ENCODE measurements around the gene CNFN. TPM values are rescaled to one million over a fixed set of nuclear protein-coding genes. Genes with fewer than 3 reads are reported as not detected.

Gene CNFN
- not detected for total RNA-seq

DNA sequence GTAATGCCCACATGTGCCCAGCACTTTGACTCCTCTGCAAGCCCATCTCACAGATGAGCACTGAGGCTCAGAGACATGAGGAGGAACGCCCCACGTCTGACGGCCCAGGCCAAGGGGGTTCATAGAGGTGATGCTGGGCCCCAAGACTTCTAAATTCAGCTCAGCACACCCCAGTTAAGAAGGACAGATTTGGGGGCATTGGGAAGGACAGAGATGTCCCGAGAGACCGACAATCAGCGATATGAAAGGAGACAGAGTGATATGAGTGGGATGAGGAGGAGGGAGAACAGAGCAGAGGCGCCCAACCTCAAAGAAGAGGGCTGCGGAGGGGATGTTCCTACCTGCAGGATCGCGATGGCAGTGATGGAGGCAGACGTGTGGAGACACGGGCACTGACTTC lies at the start of gene CNFN:
TSS of gene CNFN (minus strand) at position 399 of the 400 bp plus-strand sequence. CDS start 1,260 bp downstream, outside the sequence.

GRCh38 chr19:42427313-42427712 lies 37.2 kb upstream of the CNFN start, which contains the start of gene LIPE:
TSS of gene LIPE (minus strand) at chr19:42427388. CDS start at chr19:42427149, 239 bp downstream.

Small RNAs within 50 kb of the gene (small RNA-seq; reads per million reads assigned to genes)
- gene MIR8077: not detected

Other genes starting within 250 kb of the CNFN start
- gene DEDD2, start 172.6 kb downstream of the CNFN start, total RNA-seq: 22.6 TPM
- 5.3 TPM for gene ZNF526, start 170.0 kb downstream of the CNFN start, total RNA-seq
- 34.6 TPM for gene GSK3A, start 147.7 kb downstream of the CNFN start, total RNA-seq
- 10.4 TPM for gene ERF, start 135.2 kb downstream of the CNFN start, total RNA-seq
- gene CIC, start 121.0 kb downstream of the CNFN start, total RNA-seq: 20.8 TPM
- 3.5 TPM for gene PRR19, start 88.2 kb downstream of the CNFN start, total RNA-seq
- gene PAFAH1B3, start 87.7 kb downstream of the CNFN start, total RNA-seq: 131 TPM
- 59.5 TPM for gene TMEM145, start 77.0 kb downstream of the CNFN start, total RNA-seq
- 74.3 TPM for gene MEGF8, start 64.7 kb downstream of the CNFN start, total RNA-seq
- 15.2 TPM for gene LIPE, start 37.1 kb upstream of the CNFN start, total RNA-seq
- not detected for gene CXCL17, start 52.6 kb upstream of the CNFN start, total RNA-seq
- 0.23 TPM for gene CEACAM1, start 138.2 kb upstream of the CNFN start, total RNA-seq
- gene CEACAM8, start 204.6 kb upstream of the CNFN start, total RNA-seq: not detected